ENCODE measurements around the gene EXOC3L1. TPM values are rescaled to one million over a fixed set of nuclear protein-coding genes. Genes with fewer than 3 reads are reported as not detected.

EXOC3L1 gene
- total and polyA plus RNA-seq, 12 donors, result 1.8 to 8.8 (median 3.2) TPM

- intact Hi-C loops (cut with DNase I), result loop anchor here in 5 of 10 donors (2.0 to 10.0 kb wide), 5 partner anchors 33 to 174 kb away; no protein-coding TSS in a partner anchor
- Histone ChIP-seq H3K9me3 (no peaks in the 10 kb centered on the region), H3K4me3 (peak overlapping the region in 7 of 10 donors; percentile 60 to 84 (median 67)), H3K27me3 (peaks cover 0 to 30% (median 0%) of the 10 kb centered on the region in 7 donors), H3K36me3 (peaks cover 0 to 31% (median 13%) of the 10 kb centered on the region in 9 donors), H3K4me1 (peaks cover 4 to 34% (median 25%) of the 10 kb centered on the region in 9 donors), H3K27ac (peak overlapping the region in 7 of 10 donors; percentile 76 to 90 (median 86))
- no peak for TF ChIP-seq CTCF (IDR thresholded peaks at IDR 0.05)
- no peak for DNase-seq
- no peak for ATAC-seq
- 51 to 53% methylated on average over 8 of the region's 8 CpGs for WGBS, 2 donors
Measured at GRCh38 chr16:67151431-67152097, 38.4 kb downstream of the EXOC3L1 start.

- H3K4me3 ChIP-seq, result peak within 1 kb of the TSS; percentile 49 to 87 (median 68)
- peak within 1 kb of the TSS; percentile 64 to 90 (median 83) for H3K27ac ChIP-seq
- H3K27me3 ChIP-seq, result peaks cover 0 to 30% (median 0%) of the 10 kb centered on the region in 7 donors
- no peaks in the 10 kb centered on the region for H3K9me3 ChIP-seq
- DNase-seq (peak; percentile 76 to 80), ATAC-seq (peak; percentile 62 to 90 (median 82))
- peaks cover 4 to 34% (median 25%) of the 10 kb centered on the region in 9 donors for H3K4me1 ChIP-seq
- intact Hi-C loops (cut with DNase I), result loop anchor here in 5 of 10 donors (2.0 to 10.0 kb wide), 5 partner anchors 34 to 174 kb away; no protein-coding TSS in a partner anchor
- 0 to 1% methylated on average over 34 of the region's 34 CpGs for WGBS, 2 donors
- H3K36me3 ChIP-seq, result peaks cover 0 to 38% (median 15%) of the 10 kb centered on the region in 9 donors
- no peak for TF ChIP-seq CTCF (IDR thresholded peaks at IDR 0.05)
Measured at GRCh38 chr16:67150833-67151396, 39.0 kb downstream of the EXOC3L1 start, which contains the start of gene B3GNT9. Gene B3GNT9, minus strand, starts transcription at chr16:67150998. Its CDS starts 513 bp downstream, at chr16:67150485.

- TF ChIP-seq CTCF (IDR thresholded peaks at IDR 0.05), result peak in 2 of 9 donors; percentile 8 to 13
- Histone ChIP-seq H3K27ac (peak overlapping the region; percentile 64 to 90 (median 83)), H3K27me3 (peaks cover 0 to 30% (median 0%) of the 10 kb centered on the region in 7 donors), H3K4me3 (peak overlapping the region; percentile 49 to 87 (median 68)), H3K36me3 (peaks cover 0 to 44% (median 15%) of the 10 kb centered on the region in 9 donors), H3K9me3 (no peaks in the 10 kb centered on the region), H3K4me1 (peaks cover 2 to 27% (median 20%) of the 10 kb centered on the region in 9 donors)
- peak in 1 of 2 donors; percentile 64 for DNase-seq
- WGBS, 2 donors, result 8 to 9% methylated on average over 79 to 94 of the region's 94 CpGs
- ATAC-seq, result peak; percentile 37 to 76 (median 66)
- intact Hi-C loops (cut with DNase I), result loop anchor here in 5 of 10 donors (2.0 to 10.0 kb wide), 5 partner anchors 35 to 173 kb away; no protein-coding TSS in a partner anchor
Measured at GRCh38 chr16:67150047-67150832, 39.7 kb downstream of the EXOC3L1 start.

All from heart right ventricle (tissue), 16 donors.